NOMO-1 treated with DMSO at 0.1 percent for 48 hours (cell line): ENCODE data around the gene SLC16A9.

Source experiments
- DNase-seq: peaks from one replicate; lab custom pipeline; 2025; ENCODE audit not compliant: unreplicated experiment; lab: John Stamatoyannopoulos, UW

The SLC16A9 gene

DNA sequence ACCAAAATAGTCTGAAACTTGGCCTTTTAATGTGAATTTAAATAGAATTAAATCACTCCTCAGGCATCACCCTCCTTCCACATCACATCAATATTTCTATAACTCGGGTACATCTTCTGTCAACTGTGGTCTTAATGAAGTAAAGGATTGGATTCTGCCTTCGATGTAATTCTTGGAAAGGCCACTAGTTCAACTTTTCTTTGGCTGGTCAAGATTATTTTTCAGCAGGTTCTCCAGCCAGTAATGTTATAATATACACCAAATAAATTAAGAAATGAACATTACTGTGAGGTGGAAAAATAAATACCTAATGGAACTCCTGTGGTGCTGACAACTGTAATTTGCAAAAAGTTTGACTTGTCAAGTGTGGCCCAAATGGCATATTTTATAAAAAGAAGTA lies 9.7 kb upstream of the SLC16A9 start:
- no peak for DNase-seq

GRCh38 chr10:59718257-59718656 lies 8.6 kb upstream of the SLC16A9 start:
- no peak for DNase-seq

DNA sequence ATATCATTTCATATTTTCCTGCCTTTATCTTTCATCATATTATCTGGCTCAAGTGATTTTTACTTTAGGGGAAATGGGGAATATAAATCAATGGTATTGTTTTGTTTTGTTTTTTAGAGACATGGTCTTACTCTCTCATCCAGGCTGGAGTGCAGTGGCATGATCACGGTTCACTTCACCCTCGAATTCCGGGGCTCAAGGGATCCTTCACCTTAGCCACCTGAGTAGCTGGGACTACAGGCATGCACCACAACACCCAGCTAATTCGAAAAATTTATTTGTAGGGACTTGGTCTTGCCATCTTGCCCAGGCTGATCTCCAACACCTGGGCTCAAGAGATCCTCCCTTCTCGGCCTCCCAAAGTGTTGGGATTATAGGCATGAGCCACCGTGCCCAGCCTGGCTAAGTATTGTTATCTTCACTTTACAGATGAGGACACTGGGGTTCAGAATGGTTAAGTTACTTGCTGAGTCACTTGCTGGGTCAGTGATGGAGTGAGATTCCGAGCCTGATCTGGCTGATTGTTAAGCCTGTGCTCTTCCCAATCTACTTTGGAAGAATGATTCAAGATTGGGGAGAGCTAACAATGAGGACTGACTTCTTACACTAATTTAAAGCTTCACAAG lies 3.7 kb upstream of the SLC16A9 start:
- no peak for DNase-seq

DNA sequence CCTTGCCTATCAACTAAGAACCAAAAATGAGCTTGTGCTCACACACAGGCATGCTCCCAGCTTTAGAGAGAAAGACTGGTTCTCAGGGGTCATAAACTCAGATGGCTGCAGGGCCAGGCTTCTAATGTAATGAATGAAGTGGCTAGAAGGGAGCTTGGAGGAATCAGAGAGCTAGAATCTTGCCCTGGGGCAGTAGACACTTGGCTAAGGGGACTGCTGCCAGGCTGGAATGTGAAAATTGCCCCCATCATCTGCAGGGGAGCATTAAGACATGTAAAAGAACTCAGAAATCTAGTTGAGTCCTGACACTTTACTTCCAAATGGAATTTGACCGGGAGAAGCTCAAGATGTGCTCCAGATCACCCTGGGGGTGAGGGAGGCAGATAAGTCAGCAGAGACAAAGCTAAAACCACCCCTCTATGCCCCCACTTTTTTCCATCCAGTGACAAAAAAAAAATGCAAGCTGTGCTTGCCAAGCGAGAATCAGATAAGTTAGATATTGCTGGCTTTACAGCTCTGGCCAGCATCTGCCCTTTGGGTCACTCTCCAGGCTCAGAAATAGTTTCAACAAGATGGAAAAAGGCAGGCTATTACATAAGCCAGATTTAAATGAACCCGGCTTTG lies 2.3 kb upstream of the SLC16A9 start:
- no peak for DNase-seq

GRCh38 chr10:59708816-59709394 lies 745 bp downstream of the SLC16A9 start:
- DNase-seq, result no peak

DNA sequence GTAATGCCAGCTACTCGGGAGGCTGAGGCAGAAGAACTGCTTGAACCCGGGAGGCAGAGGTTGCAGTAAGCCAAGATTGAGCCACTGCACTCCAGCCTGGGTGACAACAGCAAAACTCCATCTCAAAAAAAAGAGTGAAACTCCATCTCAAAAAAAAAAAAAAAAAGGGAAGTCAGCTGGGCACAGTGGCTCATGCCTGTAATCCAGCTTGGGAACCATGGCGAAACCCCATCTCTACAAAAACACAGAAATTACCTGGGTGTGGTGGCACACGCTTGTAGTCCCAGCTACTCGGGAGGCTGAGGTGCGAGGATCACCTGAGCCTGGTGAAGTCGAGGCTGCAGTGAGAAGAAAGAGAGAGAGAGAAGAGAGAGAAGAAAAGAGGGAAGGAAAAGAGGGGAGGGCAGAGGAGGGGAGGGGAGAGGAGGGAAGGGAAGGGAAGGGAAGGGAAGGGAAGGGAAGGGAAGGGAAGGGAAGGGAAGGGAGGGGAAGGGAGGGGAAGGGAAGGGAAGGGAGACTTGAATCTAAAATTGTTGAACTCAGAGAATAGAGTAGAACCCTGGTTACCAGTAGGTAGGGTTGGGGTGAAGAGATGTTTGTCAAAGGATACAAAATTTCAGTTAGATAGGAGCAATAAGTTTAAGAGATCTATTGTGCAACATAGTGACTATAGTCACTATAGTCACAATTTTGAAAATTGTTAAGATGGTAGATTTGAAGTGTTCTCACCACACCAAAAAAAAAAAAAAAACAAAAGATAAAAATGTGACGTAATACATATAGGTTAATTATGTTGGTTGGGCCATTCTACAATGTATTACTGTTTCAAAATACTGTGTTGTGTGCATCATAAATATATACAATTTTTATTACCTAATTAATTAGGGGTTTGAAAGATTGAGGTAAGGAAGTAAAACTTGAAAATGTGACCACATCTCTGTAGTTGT lies 2.5 kb downstream of the SLC16A9 start:
- DNase-seq, result no peak

DNA sequence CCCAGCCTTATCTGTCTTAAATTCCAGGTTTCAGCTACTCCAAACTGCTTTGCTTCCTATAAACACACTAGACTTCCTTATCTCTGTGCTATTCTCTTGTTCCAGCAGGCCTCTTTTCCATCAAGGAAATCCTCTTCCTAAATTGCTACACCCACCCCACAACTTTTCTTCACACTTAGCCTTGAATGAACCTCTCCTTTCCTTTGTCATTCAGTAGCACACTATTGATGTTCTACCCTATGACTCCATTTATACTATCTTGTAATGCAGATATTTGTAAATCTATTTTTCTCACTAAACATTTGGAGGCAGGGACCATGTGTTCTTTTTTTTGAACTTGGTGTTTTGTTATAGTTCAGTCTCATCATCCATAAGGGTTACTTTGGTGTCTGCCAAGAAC lies 3.7 kb downstream of the SLC16A9 start:
- no peak for DNase-seq

- DNase-seq, result no peak
Observed at GRCh38 chr10:59704630-59705029, 5.0 kb downstream of the SLC16A9 start.

GRCh38 chr10:59702347-59702746 lies 7.3 kb downstream of the SLC16A9 start:
- no peak for DNase-seq

- DNase-seq, result no peak
Observed at GRCh38 chr10:59700709-59701108, 8.9 kb downstream of the SLC16A9 start.

DNA sequence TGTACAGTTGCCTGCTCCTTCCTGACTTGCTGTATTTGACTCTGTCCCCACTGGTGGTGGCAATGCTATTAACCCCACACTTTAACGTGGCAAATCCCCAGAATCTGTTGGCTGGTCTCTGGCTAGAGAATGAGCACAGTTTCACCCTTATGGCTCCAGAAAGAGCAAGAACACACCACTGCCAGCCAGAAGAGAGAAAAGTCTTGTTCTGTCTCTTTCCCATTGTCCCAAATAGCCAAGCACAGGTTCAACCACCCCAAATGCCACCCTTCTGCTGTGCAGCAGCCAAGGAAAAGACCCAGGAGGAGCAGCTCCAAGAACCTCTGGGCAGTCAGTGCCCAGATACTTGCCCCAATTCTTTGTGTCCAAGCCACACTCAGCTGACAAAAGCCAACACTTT lies 11.3 kb downstream of the SLC16A9 start:
- no peak for DNase-seq

GRCh38 chr10:59695637-59696036 lies 14.0 kb downstream of the SLC16A9 start:
- DNase-seq, result no peak

DNA sequence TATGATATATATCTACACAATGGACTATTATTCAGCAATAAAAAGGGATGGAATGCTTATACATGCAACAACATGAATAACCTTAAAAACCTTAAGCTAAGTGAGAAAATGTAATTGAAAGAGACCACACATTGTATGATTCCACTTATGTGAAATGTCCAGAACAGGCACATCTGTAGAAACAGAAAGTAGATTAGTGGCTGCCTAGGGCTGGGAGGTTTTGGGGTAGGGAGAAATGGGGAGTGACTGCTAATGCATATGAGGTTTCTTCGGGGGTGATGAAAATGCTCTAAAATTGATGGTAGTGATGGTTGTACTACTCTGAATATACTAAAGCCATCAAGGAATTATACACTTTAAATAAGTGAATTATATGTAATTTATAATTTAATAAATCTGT lies 14.7 kb downstream of the SLC16A9 start:
- DNase-seq, result no peak

GRCh38 chr10:59692113-59692512 lies 17.5 kb downstream of the SLC16A9 start:
- no peak for DNase-seq

DNA sequence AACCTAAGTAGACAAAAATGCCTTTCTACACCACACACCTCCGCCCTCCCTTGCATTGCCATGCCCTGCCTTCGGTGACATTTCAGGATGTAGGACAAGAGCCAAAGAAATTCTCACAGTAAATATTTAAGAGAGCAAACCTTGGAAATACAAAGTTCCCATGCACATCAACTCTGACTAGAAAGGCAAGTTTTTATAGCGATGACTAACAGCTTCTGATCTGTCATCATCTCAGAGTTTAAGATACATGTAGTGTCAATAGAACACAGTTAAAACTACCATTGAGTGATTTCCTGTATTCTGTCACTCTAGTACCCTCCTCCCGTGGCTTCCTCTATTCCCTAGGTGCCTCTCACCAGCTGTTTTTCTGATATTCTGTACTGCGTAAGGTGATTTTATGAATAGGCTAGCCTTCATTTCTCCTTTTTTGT lies 20.7 kb downstream of the SLC16A9 start:
- DNase-seq, result peak; percentile 70

- no peak for DNase-seq
Observed at GRCh38 chr10:59687657-59688056, 22.0 kb downstream of the SLC16A9 start.

GRCh38 chr10:59684006-59684405 lies 25.6 kb downstream of the SLC16A9 start:
- no peak for DNase-seq

GRCh38 chr10:59682986-59683937 lies 26.4 kb downstream of the SLC16A9 start:
- DNase-seq, result no peak

DNA sequence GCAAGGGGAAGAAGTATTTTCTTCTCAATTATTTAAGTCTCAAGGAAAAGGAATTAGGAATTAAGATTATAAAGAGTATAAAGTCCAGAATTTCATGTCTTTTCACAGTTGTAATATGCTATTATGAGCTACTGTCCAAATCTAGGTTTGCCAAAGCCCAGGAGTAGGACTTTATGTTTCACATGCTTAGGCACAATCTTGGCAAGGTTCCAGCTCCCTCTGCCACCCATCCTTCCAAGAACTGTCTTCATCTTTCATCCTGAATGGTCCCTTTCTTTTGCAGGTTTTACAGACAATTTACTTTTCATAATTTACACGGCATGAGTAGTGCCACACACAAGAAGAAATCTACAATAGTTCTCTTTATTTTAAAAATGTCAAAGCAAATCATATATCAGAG lies 29.5 kb downstream of the SLC16A9 start:
- no peak for DNase-seq

- no peak for DNase-seq
Observed at GRCh38 chr10:59678884-59679301, 30.8 kb downstream of the SLC16A9 start.
